NCI-H446 (cell line): Measurements from ENCODE around the gene TNNT1.

Source experiments
- DNase-seq, 2 experiments: peaks; one replicate each; lab custom pipeline; 2025; lab: John Stamatoyannopoulos, UW

TNNT1 gene

GRCh38 chr19:55088543-55089341 is 60.3 kb downstream of the TNNT1 start:
- peak; percentile 39 to 68 for DNase-seq

- no peak for DNase-seq
These were observed 61.0 kb downstream of the TNNT1 start for GRCh38 chr19:55088021-55088451.

- DNase-seq = no peak
These were observed 61.5 kb downstream of the TNNT1 start for GRCh38 chr19:55087542-55087901.

GRCh38 chr19:55086730-55087541 is 62.1 kb downstream of the TNNT1 start:
- DNase-seq = no peak

GRCh38 chr19:55085923-55086715 is 62.9 kb downstream of the TNNT1 start:
- no peak for DNase-seq

- DNase-seq = no peak
These were observed 64.6 kb downstream of the TNNT1 start for GRCh38 chr19:55084416-55084815.

- DNase-seq = no peak
These were observed 65.8 kb downstream of the TNNT1 start for GRCh38 chr19:55083004-55083850.
